ENCODE data around the gene CDC42BPA. TPM values are rescaled to one million over a fixed set of nuclear protein-coding genes. Genes with fewer than 3 reads are reported as not detected.

The CDC42BPA gene
- total and polyA plus RNA-seq, 11 donors: 9.8 to 33.8 (median 29.7) TPM

- WGBS, 4 donors: 76 to 79% (median 77%) methylated on average over 3 of the region's 3 CpGs
- TF ChIP-seq POLR2A (IDR thresholded peaks at IDR 0.05): no peak
- peak; percentile 30 to 66 (median 50) for TF ChIP-seq CTCF (IDR thresholded peaks at IDR 0.05)
Measured at GRCh38 chr1:227131193-227131592, 187.1 kb downstream of the CDC42BPA start.

GRCh38 chr1:227127891-227128290 is 190.4 kb downstream of the CDC42BPA start:
- Histone ChIP-seq H3K4me1 (peaks cover 0 to 7% (median 0%) of the 10 kb centered on the region in 12 donors), H3K36me3 (peaks cover 0 to 36% (median 7%) of the 10 kb centered on the region in 9 donors), H3K4me3 (no peak overlapping the region), H3K27me3 (no peaks in the 10 kb centered on the region), H3K9me3 (no peaks in the 10 kb centered on the region), H3K27ac (no peak overlapping the region)
- WGBS, 4 donors: 90 to 98% (median 95%) methylated on average over 3 of the region's 3 CpGs
- TF ChIP-seq POLR2A (IDR thresholded peaks at IDR 0.05): no peak
- no peak for TF ChIP-seq CTCF (IDR thresholded peaks at IDR 0.05)
- intact Hi-C loops (cut with DNase I): loop anchor here in 3 of 10 donors (5.0 kb wide), 1 partner anchor 309 kb away; no protein-coding TSS in a partner anchor
- DNase-seq: no peak
- no peak for ATAC-seq

More at GRCh38 chr1:227131193-227131592, 187.1 kb downstream of the CDC42BPA start:
- no peaks in the 10 kb centered on the region for H3K27me3 ChIP-seq
- H3K4me3 ChIP-seq: no peak overlapping the region
- DNase-seq (no peak), ATAC-seq (peak in 2 of 4 donors; percentile 41 to 55)
- intact Hi-C loops (cut with DNase I): loop anchor here in 8 of 10 donors (2.0 to 10.0 kb wide), 5 partner anchors 184 to 316 kb away; partner anchors contain the start of gene CDC42BPA (in 3 of the 8)
- peaks cover 0 to 12% (median 0%) of the 10 kb centered on the region in 12 donors for H3K4me1 ChIP-seq
- peaks cover 0 to 41% (median 7%) of the 10 kb centered on the region in 9 donors for H3K36me3 ChIP-seq
- H3K27ac ChIP-seq: no peak overlapping the region
- no peaks in the 10 kb centered on the region for H3K9me3 ChIP-seq

GRCh38 chr1:227125929-227126545 is 192.3 kb downstream of the CDC42BPA start:
- Histone ChIP-seq H3K4me3 (no peak overlapping the region), H3K27ac (no peak overlapping the region), H3K9me3 (no peaks in the 10 kb centered on the region), H3K27me3 (no peaks in the 10 kb centered on the region), H3K4me1 (no peaks in the 10 kb centered on the region), H3K36me3 (peaks cover 0 to 35% (median 7%) of the 10 kb centered on the region in 9 donors)
- ATAC-seq (no peak), DNase-seq (no peak)
- TF ChIP-seq CTCF (IDR thresholded peaks at IDR 0.05) (no peak), POLR2A (IDR thresholded peaks at IDR 0.05) (no peak)
- intact Hi-C loops (cut with DNase I): loop anchor here in 3 of 10 donors (5.0 kb wide), 1 partner anchor 311 kb away; no protein-coding TSS in a partner anchor
- WGBS, 4 donors: 63 to 78% (median 66%) methylated on average over 3 of the region's 3 CpGs

GRCh38 chr1:227124473-227124872 is 193.8 kb downstream of the CDC42BPA start:
- Histone ChIP-seq H3K9me3 (no peaks in the 10 kb centered on the region), H3K27me3 (no peaks in the 10 kb centered on the region), H3K27ac (no peak overlapping the region), H3K4me1 (no peaks in the 10 kb centered on the region), H3K36me3 (peaks cover 0 to 34% (median 7%) of the 10 kb centered on the region in 9 donors), H3K4me3 (no peak overlapping the region)
- no peak for DNase-seq
- 92 to 93% (median 92%) methylated on average over 1 of the region's 1 CpG for WGBS, 4 donors
- ATAC-seq: no peak
- no peak for TF ChIP-seq POLR2A (IDR thresholded peaks at IDR 0.05)
- no peak for TF ChIP-seq CTCF (IDR thresholded peaks at IDR 0.05)
- intact Hi-C loops (cut with DNase I): no loop called here
